GM18519 (cell line): ENCODE results near the gene RAB32.
"Not testable (repeated sequence)": the region's sequence is repeated elsewhere in the genome, so short reads cannot be mapped to it uniquely, and the experiment has no call there.

Source experiments
- ATAC-seq: cut with Tn5 transposase; IDR thresholded peaks from one replicate; pipeline ENCODE4 v1.9.1; 2021; ENCODE audit warnings: mild to moderate bottlenecking, moderate library complexity; ENCODE audit not compliant: unreplicated experiment, low FRiP score

RAB32 gene

GRCh38 chr6:146543211-146543939 is at the start of gene RAB32:
Gene RAB32, plus strand, starts transcription at chr6:146543833. Its CDS starts 39 bp downstream, at chr6:146543872.
- ATAC-seq = peak; percentile 78

GRCh38 chr6:146498309-146498708 is 45.3 kb upstream of the RAB32 start:
- ATAC-seq = no peak

DNA sequence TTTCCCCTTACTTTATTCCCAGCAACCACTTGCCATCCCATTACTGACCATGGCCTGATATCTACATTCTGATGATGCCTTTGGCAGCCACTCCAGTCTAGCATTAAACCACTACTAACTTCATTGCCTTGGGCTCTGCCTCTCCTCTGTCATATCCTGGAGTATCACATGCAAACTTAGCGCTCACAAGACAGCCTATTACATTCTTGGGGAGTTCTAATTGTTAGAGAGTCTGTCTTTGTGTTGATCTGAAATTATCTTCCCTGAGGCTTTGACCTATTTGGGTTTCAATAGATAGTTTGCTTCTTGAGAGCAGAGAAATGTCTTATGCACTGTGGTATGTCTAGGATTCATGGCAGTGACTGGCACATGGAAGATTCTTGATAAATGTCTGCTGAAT is 40.5 kb upstream of the RAB32 start:
- ATAC-seq = no peak

DNA sequence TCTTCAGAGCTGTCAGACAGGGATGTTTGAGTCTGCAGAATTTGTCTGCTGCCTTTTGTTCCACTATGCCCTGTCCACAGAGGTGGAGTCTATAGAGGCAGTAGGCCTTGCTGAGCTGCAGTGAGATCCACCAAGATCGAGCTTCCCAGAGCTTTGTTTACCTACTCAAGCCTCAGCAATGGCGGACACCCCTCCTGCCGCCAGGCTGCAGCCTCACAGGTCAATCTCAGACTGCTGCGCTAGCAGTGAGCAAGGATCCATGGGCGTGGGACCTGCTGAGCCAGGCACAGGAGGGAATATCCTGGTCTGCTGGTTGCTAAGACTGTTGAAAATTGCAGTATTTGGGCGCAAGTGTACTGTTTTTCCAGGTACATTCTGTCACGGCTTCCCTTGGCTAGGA is 28.4 kb upstream of the RAB32 start:
- no peak for ATAC-seq

GRCh38 chr6:146526192-146526591 is 17.4 kb upstream of the RAB32 start:
- no peak for ATAC-seq

GRCh38 chr6:146532702-146533101 is 10.9 kb upstream of the RAB32 start:
- ATAC-seq = no peak

DNA sequence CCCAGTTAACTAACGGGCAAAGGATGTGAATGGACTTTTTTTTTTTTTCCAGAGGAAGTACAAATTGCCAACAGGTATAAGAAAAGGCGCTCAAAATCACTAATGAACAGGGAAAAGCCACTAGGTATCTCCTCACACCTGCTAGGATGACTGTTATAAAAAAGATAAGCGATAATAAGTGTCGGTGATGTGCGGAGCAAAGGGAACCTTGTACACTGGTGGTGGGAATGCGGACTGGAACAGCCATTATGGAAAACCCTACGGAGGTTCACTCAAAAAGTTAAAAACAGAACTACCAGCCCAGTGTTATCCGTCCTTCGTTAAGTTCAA is 787 bp upstream of the RAB32 start:
- no peak for ATAC-seq

DNA sequence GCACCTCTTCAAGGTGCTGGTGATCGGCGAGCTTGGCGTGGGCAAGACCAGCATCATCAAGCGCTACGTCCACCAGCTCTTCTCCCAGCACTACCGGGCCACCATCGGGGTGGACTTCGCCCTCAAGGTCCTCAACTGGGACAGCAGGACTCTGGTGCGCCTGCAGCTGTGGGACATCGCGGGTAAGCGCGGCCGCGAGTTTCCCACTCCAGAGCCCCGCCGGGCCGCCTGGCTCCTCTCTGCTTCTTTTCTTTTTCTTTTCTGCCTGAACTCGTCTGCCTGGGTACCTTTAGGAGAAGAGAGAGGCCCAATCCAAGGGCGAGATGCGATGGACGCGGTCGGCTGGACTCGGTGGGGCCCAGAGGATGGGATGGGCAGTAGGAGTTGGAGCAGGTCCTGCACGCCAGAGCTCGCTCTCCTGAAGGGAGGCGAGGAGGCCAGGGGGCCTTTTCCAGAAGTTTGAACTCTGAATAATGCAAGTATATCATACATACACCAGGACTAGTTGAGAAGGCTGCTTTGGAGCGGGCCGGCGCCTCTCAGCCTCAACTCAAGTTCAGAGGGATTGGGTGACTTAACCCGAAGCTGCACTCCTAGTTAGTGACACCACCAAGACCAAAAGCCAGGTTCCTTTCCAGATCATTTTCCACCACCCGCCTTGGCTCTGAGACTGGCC is 445 bp downstream of the RAB32 start:
- no peak for ATAC-seq

DNA sequence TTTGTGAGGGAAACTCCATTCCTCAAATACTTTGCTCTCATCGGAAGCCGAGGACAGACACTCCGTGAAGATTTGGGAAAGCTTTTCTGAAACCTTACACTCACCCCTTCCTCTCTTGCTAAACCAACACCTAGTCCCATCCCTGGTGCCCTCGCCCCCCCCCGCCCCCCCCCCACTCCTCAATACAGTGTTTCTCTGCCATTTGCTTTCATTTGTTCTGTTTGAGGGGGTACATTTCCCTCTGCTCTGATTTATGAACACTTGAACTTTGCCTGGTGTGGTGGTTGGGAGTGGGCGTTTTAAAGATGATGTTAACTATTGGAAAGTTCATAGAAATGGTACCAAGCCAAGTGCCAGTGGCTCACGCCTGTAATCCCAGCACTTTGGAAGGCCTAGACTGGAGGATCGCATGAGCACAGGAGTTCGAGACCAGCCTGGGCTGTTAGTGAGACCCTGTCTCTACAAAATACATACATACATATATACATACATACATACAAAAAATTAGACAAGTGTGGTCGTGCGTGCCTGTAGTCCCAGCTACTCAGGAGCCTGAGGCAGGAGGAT is 1.1 kb downstream of the RAB32 start:
- no peak for ATAC-seq

GRCh38 chr6:146545581-146545980 is 1.9 kb downstream of the RAB32 start:
- no peak for ATAC-seq

DNA sequence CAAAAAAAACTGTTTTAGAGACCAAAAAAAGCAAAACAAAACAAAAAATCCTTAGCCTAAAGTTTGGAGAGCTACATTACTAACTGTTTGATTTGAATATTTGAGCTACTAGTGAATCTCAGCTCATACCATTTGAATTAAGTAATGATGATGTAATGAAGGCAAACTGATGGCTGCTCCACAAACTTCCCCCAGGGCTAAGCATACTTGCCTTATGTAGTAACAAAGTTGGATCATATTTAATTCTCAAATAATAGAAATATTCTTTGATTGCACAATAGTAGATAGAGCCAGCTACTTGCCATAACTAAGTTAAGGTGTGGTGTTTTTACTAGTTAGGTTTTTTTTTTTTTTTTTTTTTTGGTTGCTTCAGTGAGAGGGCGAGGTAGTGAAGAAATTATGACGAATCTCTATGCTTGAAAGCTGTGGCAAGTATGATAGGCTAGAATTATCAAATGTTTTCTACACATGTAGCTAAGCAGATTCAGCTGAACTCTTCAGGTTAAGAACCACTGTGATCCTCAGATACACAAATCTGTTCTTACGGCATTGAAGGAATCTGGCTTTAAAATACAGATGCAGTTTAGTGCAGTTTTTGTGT is 2.9 kb downstream of the RAB32 start:
- ATAC-seq = no peak

- ATAC-seq = no peak
These were observed 4.3 kb downstream of the RAB32 start for GRCh38 chr6:146547889-146548288.

DNA sequence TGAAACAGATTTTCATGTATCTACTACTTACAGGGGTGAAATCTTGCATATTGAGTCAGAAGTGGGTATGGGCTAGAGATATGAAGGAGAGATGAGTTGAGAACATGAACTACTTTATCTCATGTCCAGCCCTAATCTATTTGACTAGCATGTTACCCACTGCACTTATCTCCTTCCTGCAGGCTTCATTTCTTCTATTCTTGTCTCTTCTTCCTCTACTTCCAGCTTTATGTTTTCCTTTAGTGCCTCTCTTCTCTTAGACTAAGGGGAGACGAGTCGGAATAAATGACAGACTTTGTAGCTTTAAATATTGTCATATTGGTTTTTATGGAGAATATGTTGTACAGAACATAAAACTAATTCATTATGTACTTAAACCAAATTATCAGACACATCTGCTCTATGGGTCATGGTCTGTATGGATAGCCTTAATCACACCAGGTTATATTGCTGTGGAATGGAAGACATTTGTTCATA is 5.3 kb downstream of the RAB32 start:
- no peak for ATAC-seq

- ATAC-seq = no peak
These were observed 7.3 kb downstream of the RAB32 start for GRCh38 chr6:146550911-146551310.

DNA sequence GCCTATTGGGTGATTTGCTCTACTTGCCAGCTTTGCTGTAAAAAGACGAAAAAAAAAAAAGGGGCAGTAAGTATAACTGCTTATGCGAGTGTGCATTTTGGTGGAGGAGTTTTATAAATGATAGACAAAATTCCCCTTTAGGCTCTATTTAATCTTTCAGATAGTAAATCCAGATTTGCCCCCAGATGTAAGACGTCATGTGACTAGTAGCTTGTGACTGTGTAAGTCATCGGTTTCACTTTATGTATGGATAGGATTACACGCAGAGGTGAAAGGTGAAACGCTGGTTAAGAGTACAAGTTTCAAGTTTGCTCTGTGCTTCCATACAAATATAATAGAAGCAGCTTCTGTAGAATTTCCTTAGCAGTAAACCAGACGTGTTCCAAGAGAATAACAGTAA is 7.9 kb downstream of the RAB32 start:
- no peak for ATAC-seq

- no peak for ATAC-seq
These were observed 9.9 kb downstream of the RAB32 start for GRCh38 chr6:146553377-146554135.

GRCh38 chr6:146560607-146561006 is 17.0 kb downstream of the RAB32 start:
- ATAC-seq = no peak

DNA sequence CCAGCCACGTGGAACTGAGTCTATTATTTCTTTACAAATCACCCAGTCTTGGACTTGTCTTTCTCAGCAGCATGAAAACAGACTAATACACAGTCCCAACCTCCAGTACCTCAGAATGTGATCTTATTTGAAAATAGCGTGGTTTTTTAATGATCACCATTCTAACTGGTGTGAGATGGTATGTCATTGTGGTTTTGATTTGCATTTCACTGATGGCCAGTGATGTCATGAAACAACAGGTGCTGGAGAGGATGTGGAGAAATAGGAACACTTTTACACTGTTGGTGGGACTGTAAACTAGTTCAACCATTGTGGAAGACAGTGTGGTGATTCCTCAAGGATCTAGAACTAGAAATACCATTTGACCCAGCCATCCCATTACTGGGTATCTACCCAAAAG is 23.0 kb downstream of the RAB32 start:
- not testable (repeated sequence) for ATAC-seq

GRCh38 chr6:146568619-146569018 is 25.0 kb downstream of the RAB32 start:
- not testable (repeated sequence) for ATAC-seq

DNA sequence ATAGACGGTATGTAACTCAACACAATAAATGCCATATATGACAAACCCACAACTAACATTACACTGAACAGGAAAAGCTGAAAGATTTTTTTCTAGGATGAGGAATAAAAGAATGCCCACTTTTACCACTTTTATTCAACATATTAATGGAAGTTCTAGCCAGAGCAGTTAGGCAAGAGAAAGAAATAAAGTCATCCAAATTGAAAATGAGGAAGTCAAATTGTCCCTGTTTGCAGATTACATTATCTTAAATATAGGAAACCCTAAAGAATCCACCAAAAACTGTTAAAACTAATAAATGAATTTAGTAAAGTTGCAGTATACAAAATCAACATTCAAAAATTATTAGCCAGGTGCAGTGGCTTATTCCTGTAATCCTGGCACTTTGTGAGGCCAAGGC is 30.6 kb downstream of the RAB32 start:
- ATAC-seq = no peak

DNA sequence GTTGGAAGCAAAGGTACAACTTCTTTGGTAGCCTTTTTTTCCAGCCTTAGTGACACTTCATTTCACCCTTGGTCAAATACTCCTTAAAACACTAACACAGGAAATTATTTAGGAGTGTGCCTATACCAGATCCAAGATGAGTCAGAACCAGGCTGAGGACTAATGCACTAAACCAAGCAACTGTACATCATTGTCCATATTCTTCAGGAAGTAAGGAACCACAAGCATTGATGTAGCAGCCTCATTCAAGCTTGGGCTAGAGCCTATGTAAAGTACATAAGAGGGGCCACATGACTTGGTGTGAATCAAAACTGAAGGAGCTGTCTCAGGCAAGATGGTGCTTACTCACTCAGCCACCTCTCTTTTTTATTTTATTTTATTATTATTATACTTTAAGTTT is 34.4 kb downstream of the RAB32 start:
- no peak for ATAC-seq
